Neuronal stem cell (in vitro differentiated cells): ENCODE data around the gene NXN.

Experiments
- DNase-seq: peaks from one replicate; pipeline ENCODE4 v3.0.0-alpha.2; 2013; ENCODE audit warnings: low spot score
- H2AFZ ChIP-seq: one replicate; pipeline ENCODE4 v1.6.1; 2013; ENCODE audit warnings: mild to moderate bottlenecking, low read length, inconsistent platforms
- H2AK5ac ChIP-seq: 2 replicates; pipeline ENCODE4 v1.6.1; 2013; ENCODE audit warnings: low read depth, mild to moderate bottlenecking, inconsistent platforms, low read length, moderate library complexity, mixed read lengths
- H2BK120ac ChIP-seq: 2 replicates; pipeline ENCODE4 v1.6.1; 2013; ENCODE audit warnings: low read depth, mild to moderate bottlenecking, inconsistent platforms, low read length, moderate library complexity, mixed read lengths
- H2BK12ac ChIP-seq: one replicate; pipeline ENCODE4 v1.6.1; 2013; ENCODE audit warnings: low read length, inconsistent platforms
- H2BK15ac ChIP-seq: 2 replicates; pipeline ENCODE4 v1.6.1; 2013; ENCODE audit warnings: mild to moderate bottlenecking, low read length, inconsistent platforms, mixed read lengths
- H2BK5ac ChIP-seq: one replicate; pipeline ENCODE4 v1.6.1; 2013; ENCODE audit warnings: inconsistent platforms, mild to moderate bottlenecking, low read length, moderate library complexity
- H3K14ac ChIP-seq: one replicate; pipeline ENCODE4 v1.6.1; 2013; ENCODE audit warnings: low read length, inconsistent platforms
- H3K18ac ChIP-seq: 2 replicates; pipeline ENCODE4 v1.6.1; 2013; ENCODE audit warnings: low read length, inconsistent platforms
- H3K23ac ChIP-seq: 2 replicates; pipeline ENCODE4 v1.6.1; 2013; ENCODE audit warnings: low read depth, mild to moderate bottlenecking, mixed read lengths, low read length, inconsistent platforms; ENCODE audit not compliant: poor library complexity
- H3K27ac ChIP-seq: replicated peaks from 3 replicates; pipeline ENCODE4 v1.5.1; 2013; ENCODE audit warnings: low read length, inconsistent platforms
- H3K27me3 ChIP-seq, 3 experiments: 2 replicates each; pipeline ENCODE4 v1.6.1; 2013; ENCODE audit warnings: low read length in 3 of 3, mild to moderate bottlenecking in 2 of 3, inconsistent platforms in 1 of 3, low read depth in 1 of 3, mixed read lengths in 1 of 3, moderate library complexity in 1 of 3; ENCODE audit not compliant: control insufficient read depth in 3 of 3, insufficient read depth in 3 of 3
- H3K36me3 ChIP-seq, 2 donors: replicated peaks in 1 of 2; 2 replicates each; pipeline ENCODE4 v1.6.1; 2013; ENCODE audit warnings: low read length in 2 of 2; ENCODE audit not compliant: control insufficient read depth in 2 of 2, insufficient read depth in 2 of 2
- H3K4ac ChIP-seq: 2 replicates; pipeline ENCODE4 v1.6.1; 2013; ENCODE audit warnings: inconsistent platforms, mild to moderate bottlenecking, low read length, moderate library complexity
- H3K4me1 ChIP-seq, 2 donors: 1 replicate in 1 of 2; 2 replicates in 1 of 2; pipeline ENCODE4 v1.6.1; 2013; ENCODE audit warnings: low read length in 2 of 2, low read depth in 1 of 2; ENCODE audit not compliant: control insufficient read depth in 2 of 2, insufficient read depth in 1 of 2
- H3K4me2 ChIP-seq: one replicate; pipeline ENCODE4 v1.6.1; 2013; ENCODE audit warnings: mild to moderate bottlenecking, low read length, inconsistent platforms; ENCODE audit not compliant: insufficient read depth, poor library complexity, severe bottlenecking
- H3K4me3 ChIP-seq, 2 donors: 2 replicates each; pipeline ENCODE4 v1.5.1; 2013; ENCODE audit warnings: low read length in 2 of 2, mild to moderate bottlenecking in 2 of 2, inconsistent platforms in 1 of 2, moderate library complexity in 1 of 2
- H3K79me1 ChIP-seq: one replicate; pipeline ENCODE4 v1.6.1; 2013; ENCODE audit warnings: low read depth, mild to moderate bottlenecking, inconsistent platforms, low read length, moderate library complexity
- H3K9ac ChIP-seq: one replicate; pipeline ENCODE4 v1.6.1; 2013; ENCODE audit warnings: mild to moderate bottlenecking, low read depth, low read length, inconsistent platforms; ENCODE audit not compliant: poor library complexity
- H3K9me3 ChIP-seq, 2 donors: replicated peaks in 1 of 2; 2 replicates each; pipeline versions ENCODE3 to v1.6.1; 2013; ENCODE audit warnings: low read length in 2 of 2, mild to moderate bottlenecking in 2 of 2, inconsistent platforms in 1 of 2, low read depth in 1 of 2, mixed read lengths in 1 of 2, moderate library complexity in 1 of 2; ENCODE audit not compliant: control insufficient read depth in 2 of 2, insufficient read depth in 1 of 2
- H4K8ac ChIP-seq: one replicate; pipeline ENCODE4 v1.6.1; 2013; ENCODE audit warnings: low read depth, mild to moderate bottlenecking, inconsistent platforms, low read length, moderate library complexity
- H4K91ac ChIP-seq: one replicate; pipeline ENCODE4 v1.6.1; 2013; ENCODE audit warnings: low read length, low read depth, mild to moderate bottlenecking, inconsistent platforms; ENCODE audit not compliant: poor library complexity
- WGBS, 2 donors: extraction: QIAGEN DNeasy Blood & Tissue Kit; methylation state at CpG; one replicate each; pipeline ENCODE4 v1.1.7; 2013; ENCODE audit warnings: missing lambda C conversion rate in 2 of 2, mixed read lengths in 1 of 2; ENCODE audit not compliant: insufficient read length in 2 of 2, insufficient replicate concordance in 1 of 2; ENCODE audit errors: extremely low coverage in 2 of 2; 5-methylcytosine and 5-hydroxymethylcytosine counted together

NXN gene

GRCh38 chr17:1009229-1010085 lies 29.9 kb upstream of the NXN start:
- Histone ChIP-seq H3K18ac (no peak overlapping the region), H3K4me3 (no peak overlapping the region), H3K14ac (no peak overlapping the region), H3K27ac (no peak overlapping the region), H4K91ac (no peak overlapping the region), H4K8ac (no peak overlapping the region), H3K36me3 (peaks cover 40 to 54% of the 10 kb centered on the region in 2 donors), H2BK120ac (no peak overlapping the region), H3K4me1 (no peaks in the 10 kb centered on the region), H2AK5ac (no peak overlapping the region), H2BK5ac (no peak overlapping the region), H3K79me1 (peaks cover 2% of the 10 kb centered on the region), H3K9me3 (no peaks in the 10 kb centered on the region), H3K4ac (no peak overlapping the region), H2BK15ac (no peak overlapping the region), H3K4me2 (no peak overlapping the region), H3K23ac (no peak overlapping the region), H3K27me3 (no peaks in the 10 kb centered on the region), H2BK12ac (no peak overlapping the region), H2AFZ (no peak overlapping the region), H3K9ac (no peak overlapping the region)
- no peak for DNase-seq
- WGBS, 2 donors: no CpG with 5 or more reads among the region's 19 CpGs

GRCh38 chr17:1008008-1008761 lies 28.6 kb upstream of the NXN start:
- no peak overlapping the region for H4K91ac ChIP-seq
- H3K27me3 ChIP-seq: no peaks in the 10 kb centered on the region
- H3K4ac ChIP-seq: no peak overlapping the region
- H2BK15ac ChIP-seq: no peak overlapping the region
- no CpG with 5 or more reads among the region's 21 CpGs for WGBS, 2 donors
- no peak overlapping the region for H2BK120ac ChIP-seq
- no peak overlapping the region for H2AFZ ChIP-seq
- peaks cover 48 to 65% of the 10 kb centered on the region in 2 donors for H3K36me3 ChIP-seq
- no peak overlapping the region for H2AK5ac ChIP-seq
- peaks cover 2% of the 10 kb centered on the region for H3K79me1 ChIP-seq
- no peaks in the 10 kb centered on the region for H3K9me3 ChIP-seq
- H2BK12ac ChIP-seq: no peak overlapping the region
- H3K9ac ChIP-seq: no peak overlapping the region
- no peak overlapping the region for H3K4me2 ChIP-seq
- H3K18ac ChIP-seq: no peak overlapping the region
- H4K8ac ChIP-seq: no peak overlapping the region
- DNase-seq: no peak
- peak overlapping the region; percentile 82 for H3K14ac ChIP-seq
- no peak overlapping the region for H3K23ac ChIP-seq
- no peak overlapping the region for H3K27ac ChIP-seq
- H3K4me1 ChIP-seq: no peaks in the 10 kb centered on the region
- H2BK5ac ChIP-seq: no peak overlapping the region
- no peak overlapping the region for H3K4me3 ChIP-seq

GRCh38 chr17:1007310-1008007 lies 27.9 kb upstream of the NXN start:
- Histone ChIP-seq H3K9me3 (no peaks in the 10 kb centered on the region), H4K8ac (no peak overlapping the region), H3K27me3 (no peaks in the 10 kb centered on the region), H2AK5ac (no peak overlapping the region), H3K4me2 (no peak overlapping the region), H2BK15ac (no peak overlapping the region), H2AFZ (no peak overlapping the region), H3K18ac (no peak overlapping the region), H3K79me1 (peaks cover 2% of the 10 kb centered on the region), H3K4me3 (no peak overlapping the region), H3K14ac (peak overlapping the region; percentile 82), H3K27ac (no peak overlapping the region), H3K9ac (no peak overlapping the region), H3K23ac (no peak overlapping the region), H4K91ac (no peak overlapping the region), H2BK12ac (no peak overlapping the region), H3K36me3 (peaks cover 55 to 73% of the 10 kb centered on the region in 2 donors), H2BK120ac (no peak overlapping the region), H3K4me1 (no peaks in the 10 kb centered on the region), H2BK5ac (no peak overlapping the region), H3K4ac (no peak overlapping the region)
- no peak for DNase-seq
- no CpG with 5 or more reads among the region's 16 CpGs for WGBS, 2 donors

- no peaks in the 10 kb centered on the region for H3K27me3 ChIP-seq
- no CpG with 5 or more reads among the region's 16 CpGs for WGBS, 2 donors
- no peak overlapping the region for H3K4me3 ChIP-seq
- no peak overlapping the region for H3K9ac ChIP-seq
- H3K36me3 ChIP-seq: peaks cover 61 to 85% of the 10 kb centered on the region in 2 donors
- H3K79me1 ChIP-seq: peaks cover 2% of the 10 kb centered on the region
- no peak overlapping the region for H3K27ac ChIP-seq
- H3K14ac ChIP-seq: no peak overlapping the region
- H2BK15ac ChIP-seq: no peak overlapping the region
- no peak overlapping the region for H4K91ac ChIP-seq
- H3K18ac ChIP-seq: no peak overlapping the region
- H4K8ac ChIP-seq: no peak overlapping the region
- H3K4ac ChIP-seq: no peak overlapping the region
- no peak overlapping the region for H2AK5ac ChIP-seq
- H3K4me1 ChIP-seq: no peaks in the 10 kb centered on the region
- H3K4me2 ChIP-seq: no peak overlapping the region
- no peak overlapping the region for H2BK120ac ChIP-seq
- no peak overlapping the region for H2BK12ac ChIP-seq
- H2BK5ac ChIP-seq: no peak overlapping the region
- no peak overlapping the region for H3K23ac ChIP-seq
- no peaks in the 10 kb centered on the region for H3K9me3 ChIP-seq
- H2AFZ ChIP-seq: no peak overlapping the region
- no peak for DNase-seq
Measured at GRCh38 chr17:1006054-1006453, 26.5 kb upstream of the NXN start.
